Astrocyte of the cerebellum (primary cell): ENCODE results near the gene RUFY1.
"Not testable (repeated sequence)": the region's sequence is repeated elsewhere in the genome, so short reads cannot be mapped to it uniquely, and the experiment has no call there.

Experiments used
- DNase-seq: peaks from one replicate; pipeline ENCODE4 v3.0.0-alpha.2; 2011; ENCODE audit warnings: low read depth
- H3K4me3 ChIP-seq: 2 replicates; pipeline ENCODE4 v1.5.1; 2011; ENCODE audit warnings: mild to moderate bottlenecking, low read depth, low read length, moderate library complexity
- CTCF ChIP-seq: IDR thresholded peaks from 2 replicates; pipeline ENCODE4 v1.5.1; 2012; ENCODE audit warnings: low read length, low read depth, moderate library complexity, mild to moderate bottlenecking; ENCODE audit errors: missing control alignments
- in situ Hi-C: cut with HindIII; loops from 2 replicates; pipeline ENCODE4 v1.10.0; 2017; ENCODE audit warnings: low sequenced_read_pairs

RUFY1 gene

GRCh38 chr5:179641745-179642144 lies 91.4 kb downstream of the RUFY1 start:
- H3K4me3 ChIP-seq, DNase-seq, in situ Hi-C loops: not testable (repeated sequence)

GRCh38 chr5:179642626-179643025 lies 92.3 kb downstream of the RUFY1 start:
- in situ Hi-C loops, DNase-seq, H3K4me3 ChIP-seq: not testable (repeated sequence)

- in situ Hi-C loops = not testable (repeated sequence)
Measured at GRCh38 chr5:179643141-179643920, 93.0 kb downstream of the RUFY1 start.

DNA sequence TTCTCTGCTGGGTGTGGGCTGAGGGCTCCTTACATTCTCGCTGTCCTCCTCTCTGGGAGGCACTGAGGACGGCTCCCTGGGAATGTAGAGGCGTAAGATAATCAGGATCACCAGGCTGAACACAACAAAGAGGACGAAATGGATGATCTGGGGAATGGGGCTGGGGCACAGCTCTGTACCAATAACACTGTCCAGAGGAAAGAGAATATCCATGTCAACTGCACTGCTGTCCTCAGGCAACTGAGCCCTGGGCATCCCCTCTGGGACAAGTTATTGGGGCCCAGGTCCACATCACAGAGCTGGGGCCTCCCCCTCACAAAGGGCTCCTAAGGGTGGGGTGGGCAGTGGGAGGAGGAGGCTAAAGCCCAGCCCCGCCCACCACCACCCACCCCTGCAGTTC lies 94.4 kb downstream of the RUFY1 start:
- in situ Hi-C loops, DNase-seq, H3K4me3 ChIP-seq: not testable (repeated sequence)

More at GRCh38 chr5:179643141-179643920, 93.0 kb downstream of the RUFY1 start:
- DNase-seq, H3K4me3 ChIP-seq: not testable (repeated sequence)

GRCh38 chr5:179648410-179648809 lies 98.1 kb downstream of the RUFY1 start:
- TF ChIP-seq CTCF = no peak
- H3K4me3 ChIP-seq = no peak overlapping the region
- in situ Hi-C loops = no loop called here
- no peak for DNase-seq

- in situ Hi-C loops = not testable (repeated sequence)
Measured at GRCh38 chr5:179649166-179649703, 98.9 kb downstream of the RUFY1 start.

DNA sequence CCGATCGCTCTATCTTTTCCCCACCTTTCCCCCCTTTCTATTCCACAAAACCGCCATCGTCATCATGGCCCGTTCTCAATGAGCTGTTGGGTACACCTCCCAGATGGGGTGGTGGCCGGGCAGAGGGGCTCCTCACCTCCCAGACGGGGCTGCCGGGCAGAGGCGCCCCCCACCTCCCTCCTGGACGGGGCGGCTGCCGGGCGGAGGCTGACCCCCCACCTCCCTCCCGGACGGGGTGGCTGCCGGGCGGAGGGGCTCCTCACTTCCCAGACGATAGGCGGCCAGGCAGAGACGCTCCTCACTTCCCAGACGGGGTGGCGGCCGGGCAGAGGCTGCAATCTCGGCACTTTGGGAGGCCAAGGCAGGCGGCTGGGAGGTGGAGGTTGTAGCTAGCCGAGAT lies 99.9 kb downstream of the RUFY1 start:
- H3K4me3 ChIP-seq, in situ Hi-C loops, DNase-seq: not testable (repeated sequence)

More at GRCh38 chr5:179649166-179649703, 98.9 kb downstream of the RUFY1 start:
- not testable (repeated sequence) for H3K4me3 ChIP-seq, DNase-seq

- in situ Hi-C loops, DNase-seq, H3K4me3 ChIP-seq: not testable (repeated sequence)
Measured at GRCh38 chr5:179653135-179653534, 102.8 kb downstream of the RUFY1 start.

DNA sequence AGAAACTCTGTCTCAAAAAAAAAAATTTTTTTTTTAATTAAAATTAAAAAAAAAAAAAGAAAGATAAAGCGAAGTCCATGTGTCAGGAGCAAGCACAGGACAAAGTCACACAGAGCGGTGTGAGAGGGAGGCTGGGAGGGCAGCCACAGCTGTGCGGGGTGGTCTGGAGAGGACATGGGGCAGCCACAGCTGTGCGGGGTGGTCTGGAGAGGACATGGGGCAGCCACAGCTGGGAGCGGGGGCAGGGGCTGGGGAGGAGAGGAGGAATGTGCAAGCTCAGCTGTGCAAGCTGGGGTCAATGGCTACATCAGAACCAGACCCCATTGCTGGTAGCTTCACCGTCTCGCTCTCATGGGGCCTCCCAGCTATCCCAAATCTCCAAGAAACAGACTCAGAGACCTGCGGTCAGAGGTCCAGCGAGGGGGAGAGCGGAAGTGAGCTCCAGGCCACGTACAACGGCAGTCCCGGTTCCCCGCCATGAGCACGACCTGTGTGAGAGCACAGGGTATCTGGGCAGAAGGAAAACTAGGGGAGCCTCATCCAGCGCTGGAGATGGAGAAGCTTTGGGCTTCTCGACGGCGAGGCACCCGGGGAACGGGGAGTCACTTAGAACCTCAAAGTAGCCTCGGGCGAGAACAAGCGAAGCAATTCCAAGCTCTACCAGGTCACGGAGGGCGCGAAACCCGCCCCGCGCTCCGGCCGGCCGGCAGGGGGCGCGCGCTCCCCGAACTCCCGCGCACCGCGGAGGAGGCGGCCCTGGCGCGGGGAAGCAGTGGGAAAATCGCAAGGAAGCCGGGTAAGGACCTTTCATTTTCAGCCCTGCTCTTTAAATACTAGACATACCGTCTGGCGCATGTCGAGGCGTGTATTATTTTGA lies 107.2 kb downstream of the RUFY1 start:
- DNase-seq, H3K4me3 ChIP-seq, in situ Hi-C loops: not testable (repeated sequence)

DNA sequence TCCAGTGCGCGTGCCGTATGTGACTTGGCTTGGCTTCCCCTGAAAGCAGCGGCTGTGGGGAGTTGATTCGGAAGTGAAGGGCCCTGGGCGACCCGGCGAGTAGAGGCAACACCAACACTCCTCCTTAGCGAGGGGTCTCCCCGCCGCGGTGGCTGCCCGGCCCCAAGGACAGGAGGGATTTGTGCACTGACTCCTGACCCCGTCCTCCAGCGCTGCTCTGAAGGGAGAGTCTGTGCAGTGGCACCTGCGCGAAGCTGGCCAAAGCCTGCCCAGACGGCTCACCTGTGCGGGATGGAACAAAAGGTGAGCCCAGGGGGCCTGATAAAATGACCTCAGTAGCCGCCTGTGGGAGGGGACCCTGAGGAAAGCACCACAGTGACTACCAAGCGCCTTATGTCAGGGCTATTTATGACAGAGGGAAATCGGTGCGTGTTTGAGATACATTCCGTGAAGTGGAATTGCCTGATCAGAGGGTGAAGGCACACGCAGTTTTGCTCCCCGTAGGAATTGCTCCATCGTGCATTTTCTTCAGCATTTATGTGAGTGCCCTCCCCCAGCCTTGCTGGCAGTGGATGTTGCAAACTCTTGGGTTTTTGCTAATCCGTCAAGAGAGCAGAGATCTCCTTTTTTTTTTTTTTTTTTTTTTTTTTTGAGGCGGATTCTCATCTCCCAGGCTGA lies 108.0 kb downstream of the RUFY1 start:
- DNase-seq, in situ Hi-C loops: not testable (repeated sequence)
- peak overlapping the region; percentile 49 for H3K4me3 ChIP-seq
